Liver (tissue), 9 donors: ENCODE measurements around the gene PRKN. TPM values are rescaled to one million over a fixed set of nuclear protein-coding genes. Genes with fewer than 3 reads are reported as not detected.

Experiments used
- DNase-seq: peaks from one replicate; pipeline ENCODE4 v3.0.0-alpha.2; 2017; ENCODE audit warnings: low spot score
- H3K27ac ChIP-seq, 2 donors: one replicate each; pipeline ENCODE4 v1.7.0; 2013; ENCODE audit warnings: inconsistent platforms in 2 of 2, low read length in 2 of 2, control low read depth in 1 of 2, low read depth in 1 of 2, mild to moderate bottlenecking in 1 of 2
- H3K27me3 ChIP-seq, 4 donors: one replicate each; pipeline versions ENCODE4 v1.6.1 to v1.7.0; 2013; ENCODE audit warnings: low read length in 3 of 4, inconsistent platforms in 1 of 4, mild to moderate bottlenecking in 1 of 4, moderate library complexity in 1 of 4; ENCODE audit not compliant: control insufficient read depth in 4 of 4, insufficient read depth in 4 of 4
- H3K36me3 ChIP-seq, 4 donors: one replicate each; pipeline versions ENCODE4 v1.6.1 to v1.7.0; 2013; ENCODE audit warnings: low read length in 3 of 4, mild to moderate bottlenecking in 3 of 4, low read depth in 1 of 4, moderate library complexity in 1 of 4; ENCODE audit not compliant: control insufficient read depth in 4 of 4, insufficient read depth in 3 of 4
- H3K4me1 ChIP-seq, 4 donors: one replicate each; pipeline versions ENCODE4 v1.6.1 to v1.7.0; 2013; ENCODE audit warnings: low read length in 3 of 4, mild to moderate bottlenecking in 3 of 4, moderate library complexity in 1 of 4; ENCODE audit not compliant: control insufficient read depth in 4 of 4, insufficient read depth in 4 of 4
- H3K4me3 ChIP-seq, 3 donors: one replicate each; pipeline versions ENCODE4 v1.6.1 to v1.7.0; 2013; ENCODE audit warnings: low read length in 3 of 3, control low read depth in 1 of 3, low read depth in 1 of 3, mild to moderate bottlenecking in 1 of 3
- H3K9ac ChIP-seq, 2 donors: one replicate each; pipeline ENCODE4 v1.7.0; 2013; ENCODE audit warnings: low read length in 2 of 2, mild to moderate bottlenecking in 2 of 2, moderate library complexity in 2 of 2, control low read depth in 1 of 2, low read depth in 1 of 2
- H3K9me3 ChIP-seq, 4 donors: one replicate each; pipeline versions ENCODE4 v1.6.1 to v1.7.0; 2013; ENCODE audit warnings: low read length in 3 of 4; ENCODE audit not compliant: control insufficient read depth in 4 of 4
- EGR1 ChIP-seq, 2 donors: IDR thresholded peaks; 2 replicates each; pipeline ENCODE4 v1.6.1; 2016 to 2018; ENCODE audit warnings: antibody characterized with exemption in 2 of 2, low read depth in 2 of 2
- FOXA1 ChIP-seq: IDR thresholded peaks from 2 replicates; pipeline ENCODE4 v1.6.1; 2016; ENCODE audit warnings: antibody characterized with exemption
- FOXA2 ChIP-seq: IDR thresholded peaks from 2 replicates; pipeline ENCODE4 v1.6.1; 2016; ENCODE audit warnings: antibody characterized with exemption
- GABPA ChIP-seq, 2 donors: IDR thresholded peaks in 1 of 2; conservative IDR thresholded peaks in 1 of 2; 2 replicates each; pipeline ENCODE4 v1.6.1; 2016; ENCODE audit warnings: antibody characterized with exemption in 2 of 2, mild to moderate bottlenecking in 1 of 2, moderate library complexity in 1 of 2
- HNF4A ChIP-seq, 2 donors: conservative IDR thresholded peaks; 2 replicates each; pipeline ENCODE4 v1.6.1; 2016; ENCODE audit warnings: antibody characterized with exemption in 2 of 2, mild to moderate bottlenecking in 2 of 2
- HNF4G ChIP-seq: IDR thresholded peaks from 2 replicates; pipeline ENCODE4 v1.6.1; 2016; ENCODE audit warnings: antibody characterized with exemption
- JUND ChIP-seq, 2 donors: IDR thresholded peaks; 2 replicates each; pipeline ENCODE4 v1.6.1; 2016; ENCODE audit warnings: antibody characterized with exemption in 2 of 2
- NR2F2 ChIP-seq: IDR thresholded peaks from 2 replicates; pipeline ENCODE4 v1.6.1; 2016; ENCODE audit warnings: antibody characterized with exemption
- RAD21 ChIP-seq, 2 donors: IDR thresholded peaks; 2 replicates each; pipeline ENCODE4 v1.6.1; 2016; ENCODE audit warnings: antibody characterized with exemption in 2 of 2, mild to moderate bottlenecking in 2 of 2
- RXRA ChIP-seq, 2 donors: IDR thresholded peaks; 2 replicates each; pipeline ENCODE4 v1.6.1; 2017 to 2018; ENCODE audit warnings: antibody characterized with exemption in 2 of 2, mild to moderate bottlenecking in 1 of 2
- SP1 ChIP-seq: IDR thresholded peaks from 2 replicates; pipeline ENCODE4 v1.6.1; 2018; ENCODE audit warnings: antibody characterized with exemption, mild to moderate bottlenecking
- TAF1 ChIP-seq: conservative IDR thresholded peaks from 2 replicates; pipeline ENCODE4 v1.6.1; 2016; ENCODE audit warnings: antibody characterized with exemption, mild to moderate bottlenecking
- YY1 ChIP-seq: IDR thresholded peaks from 2 replicates; pipeline ENCODE4 v1.6.1; 2016; ENCODE audit warnings: antibody characterized with exemption, mild to moderate bottlenecking
- WGBS: extraction: QIAGEN DNeasy Blood & Tissue Kit; methylation state at CpG from one replicate; pipeline ENCODE4 v1.1.7; 2013; 5-methylcytosine and 5-hydroxymethylcytosine counted together
- polyA plus RNA-seq, 2 donors: library from polyadenylated mRNA; stranded (reverse) in 1 of 2; unstranded in 1 of 2; fragments of 200-250 nt in 1 of 2; fragments of >200 nt in 1 of 2; fragmentation: Nextera tagmentation in 1 of 2; extraction: Ambion mirVana in 1 of 2; gene quantifications; one replicate each; pipeline versions ENCODE4 v1.2.1 to v1.2.3, GENCODE V29; 2013 to 2015
- total RNA-seq, 2 donors: library from RNA; depleted of rRNA; stranded (reverse); fragments of >200 nt; gene quantifications; one replicate each; pipeline ENCODE4 v1.2.3, GENCODE V29; 2014
- TF ChIP-seq, protein P1 (sequence below): IDR thresholded peaks from 2 replicates; pipeline ENCODE4 v1.6.1; 2016; ENCODE audit warnings: antibody characterized with exemption
- TF ChIP-seq, protein P2 (sequence below): IDR thresholded peaks from 2 replicates; pipeline ENCODE4 v1.6.1; 2016; ENCODE audit warnings: antibody characterized with exemption
- TF ChIP-seq, protein P3 (sequence below): IDR thresholded peaks from 2 replicates; pipeline ENCODE4 v1.6.1; 2016; ENCODE audit warnings: antibody characterized with exemption, mild to moderate bottlenecking
- TF ChIP-seq, protein P4 (sequence below): IDR thresholded peaks from 2 replicates; pipeline ENCODE4 v1.6.1; 2016; ENCODE audit warnings: antibody characterized with exemption
- TF ChIP-seq, protein P5 (sequence below): fragments of 150-350 bp; IDR thresholded peaks from 2 replicates; pipeline ENCODE4 v1.5.1; 2017; ENCODE audit warnings: improper control_type of control experiment, low read depth, low read length; ENCODE audit not compliant: missing input control
- donor health status: healthy.
- donor health status: healthy.
- donor health status: healthy.
- donor health status: healthy.
- donor health status: healthy.

Gene PRKN
- total and polyA plus RNA-seq, 4 donors = 0.47 to 4.1 (median 3.2) TPM

DNA sequence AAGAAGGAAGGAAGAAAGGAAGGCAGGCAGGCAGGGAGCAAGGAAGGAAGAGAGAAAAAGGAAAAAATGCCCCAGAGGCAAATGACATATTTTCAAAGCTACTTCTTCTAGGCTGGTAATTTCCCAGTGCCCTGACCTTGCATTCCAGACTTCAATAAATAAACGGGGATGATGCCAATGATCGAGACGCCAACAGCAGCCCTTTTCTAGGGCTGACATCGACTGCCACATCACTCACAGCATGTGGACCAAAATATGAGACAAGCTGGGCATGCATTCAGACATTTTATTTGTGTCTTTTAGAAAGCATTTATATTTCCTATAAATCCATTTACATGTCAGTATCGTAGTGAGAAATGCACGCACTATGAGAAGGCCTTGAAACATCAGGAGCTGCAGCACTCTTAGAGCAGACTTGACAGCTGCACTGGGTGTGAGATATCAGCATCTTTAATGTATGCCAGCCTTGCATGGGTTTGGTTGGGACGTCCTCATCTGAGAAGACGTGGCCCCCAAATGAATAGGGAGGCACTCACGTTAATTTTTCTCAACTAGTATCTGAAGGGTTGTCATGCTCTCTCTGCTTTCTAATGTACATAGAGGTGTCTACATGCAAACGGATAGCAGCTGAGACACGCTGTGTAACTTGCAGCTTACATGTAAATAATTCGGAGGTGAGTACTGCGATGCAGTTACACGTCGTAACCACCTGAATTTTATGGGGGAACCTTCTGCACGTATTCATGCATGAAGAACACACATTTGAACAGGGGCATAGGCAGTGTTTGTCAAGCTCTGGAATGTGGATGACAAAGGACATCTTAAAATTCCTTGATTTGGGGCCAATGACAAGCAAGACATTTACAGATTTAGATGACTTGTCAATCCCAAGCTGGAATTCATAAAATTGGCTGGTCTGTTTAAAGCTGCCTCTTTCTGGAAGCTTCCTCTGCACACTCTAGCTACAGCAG lies 1304.6 kb downstream of the PRKN start:
- no peak overlapping the region for H3K4me3 ChIP-seq
- no peaks in the 10 kb centered on the region for H3K27me3 ChIP-seq
- no peak for DNase-seq
- no peaks in the 10 kb centered on the region for H3K36me3 ChIP-seq
- H3K9me3 ChIP-seq = no peaks in the 10 kb centered on the region
- H3K4me1 ChIP-seq = no peaks in the 10 kb centered on the region
- TF ChIP-seq, protein P1, sequence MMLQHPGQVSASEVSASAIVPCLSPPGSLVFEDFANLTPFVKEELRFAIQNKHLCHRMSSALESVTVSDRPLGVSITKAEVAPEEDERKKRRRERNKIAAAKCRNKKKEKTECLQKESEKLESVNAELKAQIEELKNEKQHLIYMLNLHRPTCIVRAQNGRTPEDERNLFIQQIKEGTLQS = no peak
- TF ChIP-seq JUND (IDR thresholded peaks at IDR 0.05) (no peak), EGR1 (IDR thresholded peaks at IDR 0.05; ENCODE audit: low read depth in 2 of 2) (no peak), RXRA (IDR thresholded peaks at IDR 0.05) (no peak), FOXA1 (no peak), FOXA2 (no peak), SP1 (no peak), RAD21 (IDR thresholded peaks at IDR 0.05) (no peak), GABPA (IDR thresholded peaks at IDR 0.05 in 1 of 2, conservative IDR thresholded peaks at IDR 0.05 in 1 of 2) (no peak), YY1 (no peak), HNF4G (no peak), TAF1 (no peak), HNF4A (conservative IDR thresholded peaks at IDR 0.05) (no peak), NR2F2 (no peak)
- TF ChIP-seq, protein P2, sequence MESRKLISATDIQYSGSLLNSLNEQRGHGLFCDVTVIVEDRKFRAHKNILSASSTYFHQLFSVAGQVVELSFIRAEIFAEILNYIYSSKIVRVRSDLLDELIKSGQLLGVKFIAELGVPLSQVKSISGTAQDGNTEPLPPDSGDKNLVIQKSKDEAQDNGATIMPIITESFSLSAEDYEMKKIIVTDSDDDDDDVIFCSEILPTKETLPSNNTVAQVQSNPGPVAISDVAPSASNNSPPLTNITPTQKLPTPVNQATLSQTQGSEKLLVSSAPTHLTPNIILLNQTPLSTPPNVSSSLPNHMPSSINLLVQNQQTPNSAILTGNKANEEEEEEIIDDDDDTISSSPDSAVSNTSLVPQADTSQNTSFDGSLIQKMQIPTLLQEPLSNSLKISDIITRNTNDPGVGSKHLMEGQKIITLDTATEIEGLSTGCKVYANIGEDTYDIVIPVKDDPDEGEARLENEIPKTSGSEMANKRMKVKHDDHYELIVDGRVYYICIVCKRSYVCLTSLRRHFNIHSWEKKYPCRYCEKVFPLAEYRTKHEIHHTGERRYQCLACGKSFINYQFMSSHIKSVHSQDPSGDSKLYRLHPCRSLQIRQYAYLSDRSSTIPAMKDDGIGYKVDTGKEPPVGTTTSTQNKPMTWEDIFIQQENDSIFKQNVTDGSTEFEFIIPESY = no peak
- TF ChIP-seq, protein P3, sequence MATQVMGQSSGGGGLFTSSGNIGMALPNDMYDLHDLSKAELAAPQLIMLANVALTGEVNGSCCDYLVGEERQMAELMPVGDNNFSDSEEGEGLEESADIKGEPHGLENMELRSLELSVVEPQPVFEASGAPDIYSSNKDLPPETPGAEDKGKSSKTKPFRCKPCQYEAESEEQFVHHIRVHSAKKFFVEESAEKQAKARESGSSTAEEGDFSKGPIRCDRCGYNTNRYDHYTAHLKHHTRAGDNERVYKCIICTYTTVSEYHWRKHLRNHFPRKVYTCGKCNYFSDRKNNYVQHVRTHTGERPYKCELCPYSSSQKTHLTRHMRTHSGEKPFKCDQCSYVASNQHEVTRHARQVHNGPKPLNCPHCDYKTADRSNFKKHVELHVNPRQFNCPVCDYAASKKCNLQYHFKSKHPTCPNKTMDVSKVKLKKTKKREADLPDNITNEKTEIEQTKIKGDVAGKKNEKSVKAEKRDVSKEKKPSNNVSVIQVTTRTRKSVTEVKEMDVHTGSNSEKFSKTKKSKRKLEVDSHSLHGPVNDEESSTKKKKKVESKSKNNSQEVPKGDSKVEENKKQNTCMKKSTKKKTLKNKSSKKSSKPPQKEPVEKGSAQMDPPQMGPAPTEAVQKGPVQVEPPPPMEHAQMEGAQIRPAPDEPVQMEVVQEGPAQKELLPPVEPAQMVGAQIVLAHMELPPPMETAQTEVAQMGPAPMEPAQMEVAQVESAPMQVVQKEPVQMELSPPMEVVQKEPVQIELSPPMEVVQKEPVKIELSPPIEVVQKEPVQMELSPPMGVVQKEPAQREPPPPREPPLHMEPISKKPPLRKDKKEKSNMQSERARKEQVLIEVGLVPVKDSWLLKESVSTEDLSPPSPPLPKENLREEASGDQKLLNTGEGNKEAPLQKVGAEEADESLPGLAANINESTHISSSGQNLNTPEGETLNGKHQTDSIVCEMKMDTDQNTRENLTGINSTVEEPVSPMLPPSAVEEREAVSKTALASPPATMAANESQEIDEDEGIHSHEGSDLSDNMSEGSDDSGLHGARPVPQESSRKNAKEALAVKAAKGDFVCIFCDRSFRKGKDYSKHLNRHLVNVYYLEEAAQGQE = no peak
- TF ChIP-seq, protein P4, sequence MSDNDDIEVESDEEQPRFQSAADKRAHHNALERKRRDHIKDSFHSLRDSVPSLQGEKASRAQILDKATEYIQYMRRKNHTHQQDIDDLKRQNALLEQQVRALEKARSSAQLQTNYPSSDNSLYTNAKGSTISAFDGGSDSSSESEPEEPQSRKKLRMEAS = no peak
- TF ChIP-seq, protein P5, sequence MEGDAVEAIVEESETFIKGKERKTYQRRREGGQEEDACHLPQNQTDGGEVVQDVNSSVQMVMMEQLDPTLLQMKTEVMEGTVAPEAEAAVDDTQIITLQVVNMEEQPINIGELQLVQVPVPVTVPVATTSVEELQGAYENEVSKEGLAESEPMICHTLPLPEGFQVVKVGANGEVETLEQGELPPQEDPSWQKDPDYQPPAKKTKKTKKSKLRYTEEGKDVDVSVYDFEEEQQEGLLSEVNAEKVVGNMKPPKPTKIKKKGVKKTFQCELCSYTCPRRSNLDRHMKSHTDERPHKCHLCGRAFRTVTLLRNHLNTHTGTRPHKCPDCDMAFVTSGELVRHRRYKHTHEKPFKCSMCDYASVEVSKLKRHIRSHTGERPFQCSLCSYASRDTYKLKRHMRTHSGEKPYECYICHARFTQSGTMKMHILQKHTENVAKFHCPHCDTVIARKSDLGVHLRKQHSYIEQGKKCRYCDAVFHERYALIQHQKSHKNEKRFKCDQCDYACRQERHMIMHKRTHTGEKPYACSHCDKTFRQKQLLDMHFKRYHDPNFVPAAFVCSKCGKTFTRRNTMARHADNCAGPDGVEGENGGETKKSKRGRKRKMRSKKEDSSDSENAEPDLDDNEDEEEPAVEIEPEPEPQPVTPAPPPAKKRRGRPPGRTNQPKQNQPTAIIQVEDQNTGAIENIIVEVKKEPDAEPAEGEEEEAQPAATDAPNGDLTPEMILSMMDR = no peak
- no peak overlapping the region for H3K27ac ChIP-seq
- WGBS = 82% methylated on average over 16 of the region's 16 CpGs
- H3K9ac ChIP-seq = no peak overlapping the region
